ENCODE data around the gene SLC7A10. TPM values are rescaled to one million over a fixed set of nuclear protein-coding genes. Genes with fewer than 3 reads are reported as not detected.

SLC7A10 gene
- total RNA-seq, 4 donors from 2014 or later: 12.9 to 150 (median 33.1) TPM

DNA sequence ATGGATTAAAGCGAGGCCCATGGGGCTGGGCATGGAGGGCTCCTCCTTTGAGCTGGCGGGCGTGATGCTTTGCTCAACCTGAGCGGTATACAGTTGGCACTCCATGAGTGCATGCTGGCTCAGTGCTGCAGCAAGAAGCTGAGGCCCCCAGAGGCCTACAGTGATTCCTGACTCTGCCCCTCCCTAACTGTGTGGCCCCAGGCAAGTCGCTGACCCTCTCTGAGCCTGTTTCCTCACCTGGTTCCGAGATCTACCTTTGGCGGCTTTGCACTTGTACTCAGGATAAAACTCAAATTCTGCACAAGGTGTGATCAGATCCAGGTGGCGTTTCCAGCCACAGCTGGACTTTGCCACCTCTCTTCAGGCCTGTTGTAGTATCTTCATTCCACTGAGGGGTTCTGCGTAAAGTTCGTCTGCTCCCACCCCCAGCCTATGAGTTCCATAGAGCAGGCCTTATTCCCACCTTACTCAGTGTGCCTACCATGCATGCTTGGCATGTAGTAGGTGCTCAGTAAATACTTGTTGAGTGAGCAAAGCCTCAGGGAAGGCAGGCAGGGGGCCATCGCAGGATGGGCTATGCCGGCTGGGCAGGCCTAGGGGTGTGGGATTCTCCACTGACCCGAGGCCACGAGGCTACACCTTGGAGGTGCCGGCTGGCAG lies 23.6 kb downstream of the SLC7A10 start:
- DNase-seq (ENCODE audit: low spot score) (no peak), ATAC-seq (ENCODE audit: low FRiP score) (no peak)
- no peak for TF ChIP-seq CTCF (IDR thresholded peaks at IDR 0.05)

GRCh38 chr19:33201473-33201872 lies 24.2 kb downstream of the SLC7A10 start:
- DNase-seq (ENCODE audit: low spot score) (no peak), ATAC-seq (ENCODE audit: low FRiP score) (no peak)
- TF ChIP-seq CTCF (IDR thresholded peaks at IDR 0.05): no peak

DNA sequence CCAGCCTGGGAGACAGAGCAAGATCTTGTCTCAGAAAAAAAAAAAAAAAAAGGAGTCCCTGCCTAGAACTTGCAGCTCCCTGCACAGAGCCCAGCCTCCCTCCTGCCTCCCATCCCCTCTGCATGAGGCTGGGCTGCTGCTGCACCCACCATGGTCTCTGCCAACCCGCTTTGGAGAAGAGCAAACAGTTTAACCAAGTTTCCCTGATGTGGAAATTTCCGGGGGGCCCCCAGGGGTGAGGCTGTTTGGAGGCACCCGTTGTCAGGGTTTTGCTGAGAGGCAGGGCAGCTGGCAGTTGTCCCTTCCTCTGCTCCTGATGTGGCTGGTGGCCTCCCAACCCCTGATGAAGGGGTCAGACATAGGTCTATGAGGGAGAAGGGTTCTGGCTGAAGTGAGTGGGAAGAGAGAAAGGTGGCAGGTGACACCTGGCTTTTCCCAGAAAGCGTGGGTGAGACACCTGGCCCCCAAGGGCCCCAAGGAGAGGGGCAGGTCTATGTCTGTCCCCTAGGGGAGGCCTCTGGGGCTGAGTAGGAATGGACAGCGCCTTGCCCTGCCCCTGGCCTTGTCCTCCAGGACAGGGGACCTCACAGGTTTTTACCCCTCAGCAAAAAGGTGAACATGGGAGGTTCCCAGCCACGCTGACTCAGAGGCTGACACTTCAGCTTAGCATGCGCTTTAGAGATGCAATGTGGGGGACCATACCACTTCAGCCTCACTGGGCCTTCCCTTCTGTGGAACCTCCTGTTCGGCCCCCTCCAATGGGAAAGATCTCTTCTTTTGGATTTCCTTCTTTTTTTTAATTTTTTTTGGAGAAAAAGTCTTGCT lies 26.0 kb downstream of the SLC7A10 start:
- ATAC-seq (ENCODE audit: low FRiP score): no peak
- TF ChIP-seq CTCF (IDR thresholded peaks at IDR 0.05): no peak
- no peak for DNase-seq (ENCODE audit: low spot score)

DNA sequence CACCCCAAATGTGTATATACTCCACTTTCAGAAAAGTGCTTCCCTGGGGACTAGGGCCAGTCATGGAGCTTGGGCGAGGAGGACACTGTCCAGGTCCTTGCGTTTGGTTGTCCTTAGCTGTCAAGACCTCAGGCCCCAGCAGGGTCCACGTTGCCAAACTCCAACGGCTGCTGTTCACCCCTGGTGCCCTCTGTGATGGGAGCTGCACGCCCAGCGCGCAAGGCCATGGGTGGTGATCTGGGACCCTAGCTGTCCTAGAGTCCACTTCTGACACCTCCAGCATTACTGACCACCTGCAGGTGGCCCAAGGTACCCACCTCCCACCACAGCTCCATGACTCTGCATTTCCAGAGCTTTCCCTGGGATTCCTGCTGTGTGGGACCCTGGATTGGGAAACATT lies 27.5 kb downstream of the SLC7A10 start:
- no peak for ATAC-seq (ENCODE audit: low FRiP score)
- no peak for TF ChIP-seq CTCF (IDR thresholded peaks at IDR 0.05)
- DNase-seq (ENCODE audit: low spot score): no peak

- ATAC-seq (ENCODE audit: low FRiP score) (no peak), DNase-seq (ENCODE audit: low spot score) (no peak)
- no peak for TF ChIP-seq CTCF (IDR thresholded peaks at IDR 0.05)
Observed at GRCh38 chr19:33197591-33198000, 28.1 kb downstream of the SLC7A10 start.

GRCh38 chr19:33196446-33197193 lies 29.0 kb downstream of the SLC7A10 start:
- ATAC-seq (ENCODE audit: low FRiP score) (no peak), DNase-seq (ENCODE audit: low spot score) (no peak)
- no peak for TF ChIP-seq CTCF (IDR thresholded peaks at IDR 0.05)

All from omental fat pad (tissue), 4 donors.